Common myeloid progenitor, CD34-positive (primary cell): Measurements from ENCODE around the gene KLHL41.
A peak's percentile ranks its signal among the peaks of the same experiment; 100 is the strongest.
"Not testable (repeated sequence)": the region's sequence is repeated elsewhere in the genome, so short reads cannot be mapped to it uniquely, and the experiment has no call there.

Experiments used
- CTCF ChIA-PET: fragments of 350-600 bp; sonication (Branson Sonifier 250); formaldehyde crosslinking; loops from one replicate; lab custom pipeline; 2021; ENCODE audit warnings: antibody characterized with exemption; lab: Charles Lee
- POLR2A ChIA-PET: fragments of 350-600 bp; sonication (Branson Sonifier 250); formaldehyde crosslinking; loops from one replicate; lab custom pipeline; 2021; ENCODE audit warnings: antibody characterized with exemption; lab: Charles Lee
- DNase-seq, 3 donors: peaks; one replicate each; pipeline versions ENCODE4 v3.0.0 to v3.0.0-alpha.2; 2013
- H3K27ac ChIP-seq, 2 experiments: 1 replicate in 1 of 2; 2 replicates in 1 of 2; pipeline ENCODE4 v1.7.0; 2013; ENCODE audit warnings: inconsistent platforms in 2 of 2, low read length in 2 of 2, mild to moderate bottlenecking in 2 of 2, low read depth in 1 of 2, moderate library complexity in 1 of 2; ENCODE audit not compliant: severe bottlenecking in 2 of 2, insufficient read depth in 1 of 2, poor library complexity in 1 of 2
- H3K27me3 ChIP-seq, 5 experiments: replicated peaks in 2 of 5; 1 replicate in 3 of 5; 2 replicates in 2 of 5; pipeline versions ENCODE4 v1.6.1 to v1.7.0; 2013; ENCODE audit warnings: low read length in 4 of 5, mild to moderate bottlenecking in 2 of 5, moderate library complexity in 2 of 5, inconsistent platforms in 1 of 5; ENCODE audit not compliant: insufficient read depth in 5 of 5, control insufficient read depth in 4 of 5
- H3K36me3 ChIP-seq, 4 experiments: 1 replicate in 2 of 4; 2 replicates in 2 of 4; pipeline versions ENCODE4 v1.6.1 to v1.7.0; 2013; ENCODE audit warnings: low read length in 3 of 4, control low read depth in 1 of 4, mild to moderate bottlenecking in 1 of 4; ENCODE audit not compliant: control insufficient read depth in 4 of 4, insufficient read depth in 4 of 4
- H3K4me1 ChIP-seq, 4 experiments: 1 replicate in 3 of 4; 2 replicates in 1 of 4; pipeline versions ENCODE4 v1.6.1 to v1.7.1; 2013; ENCODE audit warnings: low read length in 3 of 4, mild to moderate bottlenecking in 3 of 4, control low read depth in 1 of 4, inconsistent platforms in 1 of 4, moderate library complexity in 1 of 4; ENCODE audit not compliant: control insufficient read depth in 4 of 4, insufficient read depth in 4 of 4; ENCODE audit errors: control extremely low read depth in 1 of 4
- H3K4me3 ChIP-seq, 7 experiments: 1 replicate in 4 of 7; 2 replicates in 3 of 7; pipeline versions ENCODE4 v1.5.1 to v1.7.0; 2013; ENCODE audit warnings: mild to moderate bottlenecking in 7 of 7, low read length in 6 of 7, moderate library complexity in 6 of 7, inconsistent platforms in 2 of 7, low read depth in 2 of 7, control low read depth in 1 of 7; ENCODE audit not compliant: insufficient read depth in 4 of 7, control insufficient read depth in 1 of 7; ENCODE audit errors: extremely low read depth in 1 of 7
- H3K9me3 ChIP-seq, 5 experiments: 1 replicate in 4 of 5; 2 replicates in 1 of 5; pipeline versions ENCODE4 v1.6.1 to v1.7.1; 2013; ENCODE audit warnings: low read length in 4 of 5, mild to moderate bottlenecking in 2 of 5, inconsistent platforms in 1 of 5, low read depth in 1 of 5, moderate library complexity in 1 of 5; ENCODE audit not compliant: control insufficient read depth in 4 of 5, insufficient read depth in 2 of 5; ENCODE audit errors: control extremely low read depth in 1 of 5
- WGBS: methylation state at CpG from one replicate; pipeline ENCODE4 v1.1.5; 2013; ENCODE audit not compliant: insufficient coverage; 5-methylcytosine and 5-hydroxymethylcytosine counted together

Gene KLHL41

DNA sequence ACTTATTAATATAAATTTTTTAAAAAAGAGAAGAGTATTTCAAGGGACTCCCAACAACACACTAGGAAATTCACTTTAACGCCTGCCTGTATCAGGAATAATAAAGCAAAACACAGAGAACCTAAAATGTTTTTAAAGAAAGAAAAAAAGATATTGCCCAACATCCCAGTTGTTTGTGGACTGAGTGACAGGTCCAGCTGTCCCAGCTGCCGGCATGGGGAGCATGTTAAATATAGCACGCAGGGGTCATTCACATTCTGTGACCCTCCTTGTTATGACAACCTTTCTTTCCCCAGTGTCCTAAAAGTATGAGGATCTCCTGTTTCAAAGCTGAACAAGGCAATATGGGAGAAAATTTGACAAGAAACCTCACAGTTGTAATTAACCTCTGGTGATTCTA lies 4.4 kb downstream of the KLHL41 start:
- Histone ChIP-seq H3K27ac (no peak overlapping the region), H3K4me3 (no peak overlapping the region), H3K27me3 (no peaks in the 10 kb centered on the region), H3K36me3 (no peaks in the 10 kb centered on the region), H3K4me1 (no peaks in the 10 kb centered on the region), H3K9me3 (no peaks in the 10 kb centered on the region)
- 95% methylated on average over 2 of the region's 3 CpGs for WGBS
- ChIA-PET CTCF (interaction anchor here (1.0 to 1.1 kb wide), 2 partner anchors 18 to 25 kb away, joined by 3 read pairs; no protein-coding TSS in a partner anchor), POLR2A (no interaction called here)
- DNase-seq: no peak

DNA sequence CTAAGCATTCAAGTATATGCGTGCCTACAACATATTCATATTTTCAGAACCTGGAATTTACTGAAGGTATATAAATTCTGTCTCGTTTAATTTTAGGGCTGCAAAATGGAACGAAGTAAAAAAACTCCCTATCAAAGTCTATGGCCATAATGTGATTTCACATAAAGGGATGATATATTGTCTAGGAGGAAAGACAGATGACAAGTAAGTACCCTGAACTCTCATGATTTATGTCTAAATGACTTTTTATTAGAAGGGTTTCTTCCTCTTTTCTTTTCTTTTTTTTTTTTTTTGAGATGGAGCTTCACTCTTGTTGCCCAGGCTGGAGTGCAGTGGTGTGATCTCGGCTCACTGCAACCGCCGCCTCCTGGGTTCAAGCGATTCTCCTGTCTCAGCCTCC lies 5.3 kb downstream of the KLHL41 start:
- not testable (repeated sequence) for H3K4me1 ChIP-seq

DNA sequence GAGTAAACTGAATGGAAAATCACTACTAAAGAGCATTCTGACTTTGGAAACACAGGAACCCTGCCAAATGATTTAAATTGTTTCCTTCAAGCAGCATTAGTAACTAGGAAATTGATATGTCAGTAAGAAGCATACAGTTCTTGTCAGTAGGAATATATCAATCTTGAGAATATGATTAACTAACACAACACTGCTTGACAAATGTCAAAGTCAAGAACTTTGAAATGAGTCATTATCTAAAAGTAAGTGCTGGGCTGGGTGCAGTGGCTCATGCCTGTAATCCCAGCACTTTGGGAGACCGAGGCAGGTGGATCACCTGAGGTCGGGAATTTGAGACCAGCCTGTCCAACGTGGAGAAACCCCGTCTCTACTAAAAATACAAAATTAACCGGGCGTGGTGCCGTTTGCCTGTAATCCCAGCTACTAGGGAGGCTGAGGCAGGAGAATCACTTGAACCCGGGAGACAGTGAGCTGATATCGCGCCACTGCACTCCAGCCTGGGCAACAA lies 7.0 kb downstream of the KLHL41 start:
- H3K27ac ChIP-seq, H3K9me3 ChIP-seq, H3K4me1 ChIP-seq, DNase-seq, H3K27me3 ChIP-seq, H3K36me3 ChIP-seq, H3K4me3 ChIP-seq, POLR2A ChIA-PET, CTCF ChIA-PET: not testable (repeated sequence)
- WGBS: 100% methylated on average over 7 of the region's 10 CpGs

More for the DNA sequence above, 5.3 kb downstream of the KLHL41 start:
- H3K4me3 ChIP-seq, H3K36me3 ChIP-seq, POLR2A ChIA-PET, H3K9me3 ChIP-seq, H3K27ac ChIP-seq, H3K27me3 ChIP-seq: not testable (repeated sequence)
- CTCF ChIA-PET: interaction anchor here (1.0 kb wide), 1 partner anchor 17 kb away, joined by 3 read pairs; no protein-coding TSS in a partner anchor
- peak in 2 of 3 donors; percentile 9 to 25 for DNase-seq
- 100% methylated on average over 1 of the region's 7 CpGs for WGBS

DNA sequence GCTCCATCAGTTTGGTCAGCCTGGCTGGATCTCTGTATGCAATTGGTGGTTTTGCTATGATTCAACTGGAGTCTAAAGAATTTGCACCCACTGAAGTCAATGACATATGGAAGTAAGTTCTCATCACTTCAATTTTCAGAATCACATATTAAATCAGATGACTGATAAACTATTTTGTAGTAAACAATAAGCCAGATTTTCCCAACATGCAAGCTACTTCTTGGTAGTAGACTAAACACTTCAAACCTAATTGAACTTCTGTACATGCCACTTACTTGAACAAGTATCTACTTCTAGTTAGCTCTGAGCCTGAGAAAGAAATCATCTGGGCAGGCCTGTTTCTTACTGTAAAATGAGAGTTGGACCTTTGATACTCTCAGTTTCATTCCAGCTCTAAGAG lies 11.4 kb downstream of the KLHL41 start:
- ChIA-PET POLR2A (no interaction called here), CTCF (interaction anchor here (0.6 to 1.6 kb wide), 3 partner anchors 10 to 172 kb away, joined by 3 read pairs; no protein-coding TSS in a partner anchor)
- Histone ChIP-seq H3K9me3 (no peaks in the 10 kb centered on the region), H3K36me3 (no peaks in the 10 kb centered on the region), H3K27ac (no peak overlapping the region), H3K4me3 (no peak overlapping the region), H3K4me1 (no peaks in the 10 kb centered on the region), H3K27me3 (no peaks in the 10 kb centered on the region)
- DNase-seq: no peak

DNA sequence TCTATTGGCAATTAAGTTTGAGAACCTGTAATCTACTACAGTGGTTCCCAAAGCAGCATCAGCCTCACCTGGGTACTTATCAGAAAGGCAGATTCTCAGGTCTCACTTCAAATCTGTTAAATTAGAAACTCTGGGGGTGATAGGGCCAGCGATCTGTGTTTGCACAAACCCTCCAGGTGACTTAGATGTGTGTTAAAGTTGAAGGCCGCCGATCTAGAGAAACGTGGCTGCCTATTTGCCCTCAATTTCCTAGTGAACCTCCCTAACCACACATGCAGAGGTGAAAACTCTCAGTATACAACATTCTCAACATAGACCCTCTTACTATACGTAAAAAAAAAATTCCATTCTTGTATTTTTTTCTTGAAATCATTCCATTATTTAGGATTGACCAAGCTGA lies 14.2 kb downstream of the KLHL41 start:
- no CpG with 5 or more reads among the region's 5 CpGs for WGBS
- Histone ChIP-seq H3K27ac (no peak overlapping the region), H3K4me1 (no peaks in the 10 kb centered on the region), H3K36me3 (peaks cover 0 to 9% (median 0%) of the 10 kb centered on the region in 4 experiments), H3K27me3 (no peaks in the 10 kb centered on the region), H3K4me3 (no peak overlapping the region), H3K9me3 (no peaks in the 10 kb centered on the region)
- DNase-seq: no peak
- ChIA-PET CTCF (interaction anchor here (2.1 kb wide), 1 partner anchor 266 kb away, joined by 7 read pairs; no protein-coding TSS in a partner anchor), POLR2A (interaction anchor here (0.6 kb wide), 1 partner anchor 295 kb away, joined by 3 read pairs; no protein-coding TSS in a partner anchor)

DNA sequence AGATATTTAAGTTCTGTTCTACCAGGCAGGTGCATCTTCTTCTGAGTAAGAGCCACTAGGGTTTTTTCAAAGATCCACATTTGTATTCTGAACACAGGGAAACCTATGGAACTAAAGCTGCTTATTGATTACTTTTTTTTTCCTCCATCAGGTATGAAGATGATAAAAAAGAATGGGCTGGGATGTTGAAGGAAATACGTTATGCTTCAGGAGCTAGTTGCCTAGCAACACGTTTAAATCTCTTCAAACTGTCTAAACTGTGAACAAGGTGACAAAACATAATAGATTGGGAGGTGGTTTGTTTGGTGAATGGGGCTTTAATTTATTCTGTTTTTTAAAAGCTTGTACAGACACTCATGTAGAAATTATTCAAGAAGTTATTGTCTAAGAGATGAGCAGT lies 15.9 kb downstream of the KLHL41 start:
- H3K27ac ChIP-seq: no peak overlapping the region
- H3K9me3 ChIP-seq: no peaks in the 10 kb centered on the region
- peaks cover 0 to 25% (median 6%) of the 10 kb centered on the region in 4 experiments for H3K36me3 ChIP-seq
- ChIA-PET POLR2A (no interaction called here), CTCF (no interaction called here)
- no peak for DNase-seq
- no peak overlapping the region for H3K4me3 ChIP-seq
- H3K27me3 ChIP-seq: no peaks in the 10 kb centered on the region
- WGBS: no CpG with 5 or more reads among the region's 2 CpGs
- no peaks in the 10 kb centered on the region for H3K4me1 ChIP-seq

DNA sequence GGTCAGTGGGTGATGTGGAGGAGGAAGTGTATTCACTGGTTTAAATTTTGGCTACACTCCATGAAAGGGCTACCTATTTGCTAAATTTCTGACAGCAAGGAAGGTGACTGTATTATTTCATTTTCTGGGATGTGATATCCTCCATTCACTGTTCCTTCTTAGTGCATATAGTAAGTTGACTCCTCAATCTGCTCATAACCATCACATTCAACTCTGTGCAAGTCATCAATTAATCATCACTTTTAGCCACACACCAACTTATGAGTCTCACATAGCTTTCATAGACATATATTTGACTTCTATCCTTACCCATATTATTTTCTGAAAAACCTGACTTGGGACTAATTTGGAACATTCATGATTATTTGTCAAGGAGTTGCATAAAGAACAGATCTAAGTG lies 16.9 kb downstream of the KLHL41 start:
- H3K4me1 ChIP-seq: no peaks in the 10 kb centered on the region
- DNase-seq: no peak
- no peak overlapping the region for H3K27ac ChIP-seq
- H3K9me3 ChIP-seq: no peaks in the 10 kb centered on the region
- no peak overlapping the region for H3K4me3 ChIP-seq
- CTCF ChIA-PET: no interaction called here
- H3K27me3 ChIP-seq: no peaks in the 10 kb centered on the region
- H3K36me3 ChIP-seq: peaks cover 0 to 26% (median 9%) of the 10 kb centered on the region in 4 experiments
- POLR2A ChIA-PET: no interaction called here
